Stimulated activated CD4-positive, alpha-beta T cell treated with anti-CD3 and anti-CD28 coated beads, Interleukin-1b, Interleukin-23, amount 100 ng/mL, for 24 hours (primary cell): ENCODE results near the gene FBXO15.
A peak's percentile ranks its signal among the peaks of the same experiment; 100 is the strongest.

ENCODE experiments used
- DNase-seq, 4 experiments: peaks; one replicate each; pipeline ENCODE4 v3.0.0-alpha.2; 2020; ENCODE audit warnings: low read depth in 4 of 4, low spot score in 1 of 4

Gene FBXO15

GRCh38 chr18:74147779-74148542 lies at the start of gene FBXO15, which contains the start of gene TIMM21:
TSS of gene FBXO15 (minus strand) at chr18:74147834. CDS start at chr18:74147785, 49 bp downstream.
TSS of gene TIMM21 (plus strand) at chr18:74148523. CDS start at chr18:74148809, 286 bp downstream.
- peak; percentile 87 to 93 (median 90) for DNase-seq

GRCh38 chr18:74196220-74197119 lies 48.8 kb upstream of the FBXO15 start:
- peak in 3 of 4 experiments; percentile 6 to 10 (median 10) for DNase-seq

DNA sequence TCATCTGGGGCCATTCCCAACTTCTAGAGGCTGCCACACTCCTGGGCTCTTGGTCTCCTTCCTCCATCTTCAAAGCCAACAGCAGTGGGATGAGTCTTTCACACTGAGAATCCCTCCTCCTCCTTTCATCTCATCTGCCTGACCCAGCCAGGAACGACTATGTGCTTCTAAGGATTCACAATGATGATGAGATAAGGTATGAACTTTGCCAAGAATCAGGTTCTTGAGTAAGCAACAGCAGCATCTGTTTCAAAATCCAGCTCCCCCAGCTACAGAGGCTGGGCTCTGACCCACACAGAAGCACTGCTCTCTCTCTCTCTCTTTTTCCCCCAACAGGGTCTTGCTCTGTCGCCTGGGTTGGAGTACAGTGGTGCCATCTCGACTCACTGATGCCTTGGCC lies 47.1 kb upstream of the FBXO15 start:
- no peak for DNase-seq

- DNase-seq = no peak
Observed at GRCh38 chr18:74191577-74191976, 43.9 kb upstream of the FBXO15 start.

GRCh38 chr18:74190086-74190485 lies 42.5 kb upstream of the FBXO15 start:
- no peak for DNase-seq

DNA sequence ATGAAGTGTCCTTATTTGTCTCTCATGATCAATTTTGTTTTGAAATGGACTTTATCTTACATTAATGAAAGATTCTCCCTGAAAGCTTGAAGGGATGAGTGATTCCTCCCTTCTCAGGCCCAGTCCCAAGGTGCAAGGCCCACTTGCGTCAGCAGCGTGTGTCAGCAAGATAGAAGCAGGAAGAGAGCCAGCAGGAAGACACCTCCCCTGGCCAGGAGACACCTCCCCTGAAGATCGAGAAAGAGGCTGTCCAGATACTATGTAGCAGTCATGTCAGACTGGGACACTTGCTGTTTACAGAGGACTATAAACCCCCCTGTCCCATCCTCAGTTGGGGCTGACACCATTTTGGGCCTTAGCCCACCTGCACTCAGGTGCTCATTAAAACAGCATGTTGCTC lies 39.0 kb upstream of the FBXO15 start:
- no peak for DNase-seq

GRCh38 chr18:74185860-74186259 lies 38.2 kb upstream of the FBXO15 start:
- no peak for DNase-seq

GRCh38 chr18:74184875-74185274 lies 37.2 kb upstream of the FBXO15 start:
- no peak for DNase-seq

DNA sequence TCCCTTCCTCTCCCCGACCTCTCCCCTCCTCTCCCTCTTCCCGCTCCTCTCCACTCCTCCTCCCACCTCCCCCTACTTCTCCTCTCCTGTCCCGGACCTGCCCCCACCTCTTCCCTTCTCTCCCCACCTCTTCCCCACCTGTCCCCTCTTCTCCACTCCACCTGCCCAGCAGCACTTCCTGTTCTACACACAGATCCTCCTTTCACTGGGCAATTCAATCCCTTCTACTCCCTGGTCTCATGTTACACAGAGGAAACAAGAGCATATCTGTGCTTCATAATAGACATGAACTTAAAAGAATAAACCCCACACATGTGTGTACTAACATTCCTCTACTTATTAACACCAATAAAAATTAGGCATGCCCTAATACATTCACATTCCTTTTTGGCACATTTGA lies 35.5 kb upstream of the FBXO15 start:
- no peak for DNase-seq

- no peak for DNase-seq
Observed at GRCh38 chr18:74182335-74182734, 34.7 kb upstream of the FBXO15 start.

DNA sequence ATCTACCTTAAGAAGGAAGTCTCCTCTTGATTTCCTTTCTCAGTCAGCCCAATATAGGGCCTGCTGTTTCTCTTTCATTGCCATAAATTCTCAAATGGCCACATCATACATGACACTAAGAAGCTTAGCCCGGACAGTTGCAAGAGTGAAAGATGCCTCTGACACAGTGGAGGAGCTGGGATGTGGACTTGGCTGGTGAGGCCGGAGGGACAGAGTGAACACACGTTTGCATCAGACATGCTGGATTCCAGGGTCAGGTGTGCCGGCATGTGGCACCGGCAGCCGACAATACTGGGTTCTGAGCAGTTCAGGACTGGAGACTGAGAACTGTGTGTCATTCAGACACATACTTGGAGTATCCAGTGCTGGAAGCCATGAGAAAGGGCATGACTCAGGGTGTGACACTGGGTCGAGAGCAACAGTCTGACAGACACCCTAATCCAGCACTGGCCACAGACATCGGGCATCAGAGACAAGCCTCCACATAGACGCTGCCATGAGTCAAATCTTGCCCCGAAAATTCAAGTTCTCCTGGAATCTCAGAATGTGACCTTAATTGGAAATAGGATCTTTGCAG lies 32.1 kb upstream of the FBXO15 start:
- DNase-seq = no peak

DNA sequence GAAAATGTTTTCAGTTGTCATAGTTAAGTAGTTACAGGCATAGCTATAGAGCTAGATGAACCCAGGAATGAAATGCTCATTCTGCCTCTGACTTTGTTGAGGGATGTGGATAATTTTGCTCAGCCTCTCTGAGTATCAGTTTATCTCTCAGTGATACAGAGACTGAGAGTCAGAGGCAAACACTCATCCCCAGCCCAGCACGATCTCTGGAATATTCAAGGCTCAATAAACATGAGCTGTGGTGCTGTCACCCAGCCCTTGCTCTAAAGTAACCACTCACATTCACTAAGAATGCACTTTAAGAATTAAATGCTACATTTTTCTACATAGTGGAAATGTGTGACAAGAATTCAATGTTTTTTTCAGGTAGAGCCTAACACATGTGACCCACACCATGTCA lies 31.2 kb upstream of the FBXO15 start:
- no peak for DNase-seq

- DNase-seq = no peak
Observed at GRCh38 chr18:74175658-74176057, 28.0 kb upstream of the FBXO15 start.

GRCh38 chr18:74173434-74173750 lies 25.8 kb upstream of the FBXO15 start:
- DNase-seq = no peak

GRCh38 chr18:74172697-74173433 lies 25.2 kb upstream of the FBXO15 start:
- no peak for DNase-seq

GRCh38 chr18:74171910-74172606 lies 24.4 kb upstream of the FBXO15 start:
- DNase-seq = no peak

DNA sequence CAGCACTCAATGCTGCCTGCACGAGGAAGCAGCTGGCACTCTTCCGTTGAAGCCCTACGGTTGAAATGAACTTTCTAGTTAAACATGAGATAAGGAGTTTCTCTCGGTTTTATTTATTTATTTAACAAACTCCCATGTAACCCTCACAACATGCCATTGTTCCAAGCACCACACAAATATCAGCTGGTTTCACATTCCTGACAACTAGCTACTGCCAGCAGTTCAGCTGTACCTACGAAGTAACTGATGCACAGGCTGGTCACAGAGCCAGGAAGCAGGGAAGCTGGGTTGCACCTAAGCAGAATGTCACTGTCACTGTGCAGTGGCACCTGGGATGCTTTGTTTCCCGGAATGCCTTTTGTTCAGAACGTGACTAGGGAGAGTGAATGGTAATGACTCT lies 18.8 kb upstream of the FBXO15 start:
- DNase-seq = no peak

DNA sequence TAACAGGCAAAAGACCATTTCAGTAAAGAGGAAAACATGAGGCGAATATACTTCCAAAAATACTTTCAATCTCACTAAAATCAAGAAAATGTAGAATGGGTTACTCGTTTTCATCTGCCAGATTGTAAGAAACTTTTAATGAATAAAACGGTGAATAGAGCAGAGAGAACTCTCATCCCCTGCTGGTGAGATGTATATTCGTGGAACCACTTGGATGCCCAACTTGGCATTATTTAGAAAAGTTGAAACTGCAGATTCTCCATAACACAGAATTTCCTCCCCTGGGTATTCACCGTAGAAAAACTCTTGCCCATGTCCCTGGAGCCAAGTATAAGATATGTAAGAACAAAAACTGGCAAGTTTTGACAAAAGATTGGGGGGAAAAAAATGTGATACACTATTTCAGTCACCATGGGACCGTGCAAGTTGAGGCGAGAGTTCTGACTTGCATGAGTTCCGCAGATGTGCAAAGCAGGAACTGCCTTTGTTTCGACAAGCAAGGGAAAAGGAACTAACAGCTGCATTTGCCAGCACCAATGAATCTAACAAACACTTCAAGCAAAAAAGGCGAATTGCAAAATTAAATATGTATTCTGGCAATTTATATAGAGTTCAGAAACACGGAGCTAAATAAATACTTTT lies 15.5 kb upstream of the FBXO15 start:
- DNase-seq = no peak

DNA sequence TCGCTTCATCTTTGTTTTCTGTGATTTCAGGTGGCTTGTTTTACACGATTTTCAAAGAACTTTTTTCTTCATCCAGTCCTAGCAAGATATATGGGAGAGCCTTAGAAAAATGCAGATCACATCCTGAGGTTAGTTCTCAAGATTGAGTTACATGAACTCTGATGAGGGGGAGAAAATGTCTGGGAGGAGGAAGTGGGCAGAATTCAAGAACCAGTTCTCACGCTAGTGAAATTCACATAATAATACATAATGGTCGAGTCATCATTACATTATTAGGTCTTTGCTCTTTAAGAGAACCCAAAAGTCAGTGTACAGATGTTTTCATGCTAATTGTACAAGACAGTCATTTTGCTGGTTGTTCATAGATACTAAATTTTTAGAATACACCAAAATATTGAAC lies 7.6 kb upstream of the FBXO15 start:
- no peak for DNase-seq

DNA sequence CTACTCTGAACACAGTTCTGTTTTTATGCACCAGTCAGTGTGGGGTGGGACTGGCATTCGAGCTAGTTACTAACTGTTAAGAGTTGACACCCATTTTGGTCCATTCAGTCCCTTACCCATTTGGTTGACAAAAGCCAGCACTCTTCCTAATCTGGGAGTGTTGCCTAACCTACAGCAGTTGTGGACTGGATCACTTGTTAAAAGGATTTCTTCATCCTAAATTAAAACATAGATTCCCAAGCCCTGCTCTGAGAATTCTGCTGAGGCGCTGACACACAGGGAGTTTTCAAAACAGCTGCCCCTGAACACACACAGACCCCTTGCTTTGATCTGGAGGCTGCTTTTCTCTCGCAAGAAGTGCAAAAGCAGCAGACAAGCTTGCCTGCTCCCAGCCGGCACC lies 7.1 kb upstream of the FBXO15 start:
- DNase-seq = no peak
